GM06990 (cell line): ENCODE results near the gene FNDC10.

Experiments
- DNase-seq: peaks from one replicate; pipeline ENCODE4 v3.0.0-alpha.2; 2011; ENCODE audit not compliant: insufficient read length; ENCODE audit errors: extremely low read depth
- H3K27me3 ChIP-seq: replicated peaks from 2 replicates; pipeline ENCODE4 v1.6.0; 2011; ENCODE audit warnings: low read length; ENCODE audit not compliant: control insufficient read depth, insufficient read depth
- H3K36me3 ChIP-seq: 2 replicates; pipeline ENCODE4 v1.5.1; 2011; ENCODE audit warnings: low read length; ENCODE audit not compliant: control insufficient read depth, insufficient read depth
- H3K4me3 ChIP-seq: replicated peaks from 2 replicates; pipeline ENCODE4 v1.5.1; 2011; ENCODE audit warnings: low read depth, mild to moderate bottlenecking, control low read depth, low read length
- TF ChIP-seq, protein P1 (sequence below): IDR thresholded peaks from 2 replicates; pipeline ENCODE4 v1.5.1; 2011; ENCODE audit warnings: low read length, control low read depth, mild to moderate bottlenecking, inconsistent platforms; ENCODE audit not compliant: insufficient read depth, poor library complexity, severe bottlenecking

The FNDC10 gene

DNA sequence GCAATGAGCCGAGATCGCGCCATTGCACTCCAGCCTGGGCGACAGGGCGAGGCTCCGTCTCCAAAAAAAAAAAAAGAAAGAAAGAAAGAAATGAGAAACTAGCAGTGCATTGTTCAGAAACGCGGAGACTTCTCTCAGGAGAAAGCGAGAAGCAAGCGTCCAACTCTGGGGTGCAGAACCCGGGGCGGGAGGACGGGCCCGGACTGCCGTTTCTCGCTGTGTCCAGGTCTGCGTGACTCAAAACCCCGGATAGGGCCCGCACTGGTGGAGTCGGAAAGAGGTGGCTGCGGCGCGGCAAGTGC, 15.0 kb upstream of the FNDC10 start:
- TF ChIP-seq, protein P1, sequence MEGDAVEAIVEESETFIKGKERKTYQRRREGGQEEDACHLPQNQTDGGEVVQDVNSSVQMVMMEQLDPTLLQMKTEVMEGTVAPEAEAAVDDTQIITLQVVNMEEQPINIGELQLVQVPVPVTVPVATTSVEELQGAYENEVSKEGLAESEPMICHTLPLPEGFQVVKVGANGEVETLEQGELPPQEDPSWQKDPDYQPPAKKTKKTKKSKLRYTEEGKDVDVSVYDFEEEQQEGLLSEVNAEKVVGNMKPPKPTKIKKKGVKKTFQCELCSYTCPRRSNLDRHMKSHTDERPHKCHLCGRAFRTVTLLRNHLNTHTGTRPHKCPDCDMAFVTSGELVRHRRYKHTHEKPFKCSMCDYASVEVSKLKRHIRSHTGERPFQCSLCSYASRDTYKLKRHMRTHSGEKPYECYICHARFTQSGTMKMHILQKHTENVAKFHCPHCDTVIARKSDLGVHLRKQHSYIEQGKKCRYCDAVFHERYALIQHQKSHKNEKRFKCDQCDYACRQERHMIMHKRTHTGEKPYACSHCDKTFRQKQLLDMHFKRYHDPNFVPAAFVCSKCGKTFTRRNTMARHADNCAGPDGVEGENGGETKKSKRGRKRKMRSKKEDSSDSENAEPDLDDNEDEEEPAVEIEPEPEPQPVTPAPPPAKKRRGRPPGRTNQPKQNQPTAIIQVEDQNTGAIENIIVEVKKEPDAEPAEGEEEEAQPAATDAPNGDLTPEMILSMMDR: no peak
- Histone ChIP-seq H3K36me3 (0 out of 2 replicates have a peak, but pooled peaks cover 2% of the 10 kb centered on the region), H3K27me3 (no peaks in the 10 kb centered on the region), H3K4me3 (peak overlapping the region; percentile 98)
- DNase-seq: no peak

DNA sequence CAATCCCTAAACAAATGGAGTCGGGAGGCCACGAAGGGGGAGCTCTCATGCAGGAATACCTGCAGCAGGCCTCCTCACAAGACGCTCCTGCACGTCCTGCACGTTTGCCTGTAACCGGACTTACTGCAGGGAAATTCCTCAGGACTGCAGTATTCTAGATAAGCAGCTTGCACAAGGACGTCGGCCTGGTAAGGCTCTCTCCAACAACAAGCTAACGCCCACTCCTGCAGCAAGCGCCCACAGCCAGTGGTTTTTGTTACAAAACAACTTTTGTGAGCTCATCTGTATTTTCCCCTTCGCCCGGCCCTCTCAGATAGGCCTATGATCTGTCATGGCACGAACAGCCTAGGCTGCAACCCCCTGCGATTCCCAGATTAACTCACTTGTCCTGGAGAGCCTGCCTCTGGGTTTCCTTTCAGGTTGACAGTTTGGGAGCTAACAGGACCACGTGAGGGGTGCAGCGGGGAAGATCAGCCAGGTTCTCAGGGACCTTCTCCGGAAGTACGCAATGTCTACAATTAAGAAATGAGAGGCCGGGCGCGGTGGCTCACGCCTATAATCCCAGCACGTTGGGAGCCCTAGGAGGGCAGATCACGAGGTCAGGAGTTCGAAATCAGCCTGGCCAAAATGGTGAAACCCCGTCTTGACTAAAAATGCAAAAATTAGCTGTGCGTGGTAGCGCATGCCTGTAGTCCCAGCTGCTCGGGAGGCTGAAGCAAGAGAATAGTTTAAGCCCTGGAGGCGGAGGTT, 14.4 kb upstream of the FNDC10 start:
- peak; percentile 44 for DNase-seq
- Histone ChIP-seq H3K36me3 (0 out of 2 replicates have a peak, but pooled peaks cover 2% of the 10 kb centered on the region), H3K27me3 (no peaks in the 10 kb centered on the region), H3K4me3 (peak overlapping the region; percentile 98)
- TF ChIP-seq, protein P1: no peak

DNA sequence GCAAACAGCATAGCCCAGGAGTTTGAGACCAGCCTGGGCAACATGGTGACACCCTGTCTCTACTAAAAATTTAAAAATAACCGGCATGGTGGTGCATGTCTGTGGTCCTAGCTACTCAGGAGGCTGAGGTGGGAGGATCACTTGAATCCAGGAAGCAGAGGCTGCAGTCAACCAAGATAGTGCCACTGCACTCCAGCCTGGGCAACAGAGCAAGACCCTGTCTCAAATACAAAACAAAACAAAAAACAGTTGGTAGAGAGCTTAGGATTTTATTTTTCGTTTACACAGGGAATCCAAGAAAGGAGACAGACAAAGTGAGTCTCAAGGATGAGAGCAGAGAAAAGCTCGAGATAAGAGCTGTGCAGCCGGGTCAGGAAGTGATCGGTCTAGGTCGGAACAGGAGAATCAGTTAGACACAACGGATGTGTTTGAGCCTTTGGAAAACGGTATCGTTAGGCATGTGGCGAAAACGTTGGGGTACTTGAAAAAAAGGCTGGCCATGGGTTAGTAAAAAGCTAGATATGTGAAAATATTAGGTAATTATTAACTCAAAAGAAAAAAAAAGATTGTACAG, 13.7 kb upstream of the FNDC10 start:
- peak overlapping the region; percentile 98; the same call in 1 of the 2 replicates for H3K4me3 ChIP-seq
- TF ChIP-seq, protein P1: no peak
- H3K36me3 ChIP-seq: 0 out of 2 replicates have a peak, but pooled peaks cover 2% of the 10 kb centered on the region
- DNase-seq: no peak
- no peaks in the 10 kb centered on the region for H3K27me3 ChIP-seq

DNA sequence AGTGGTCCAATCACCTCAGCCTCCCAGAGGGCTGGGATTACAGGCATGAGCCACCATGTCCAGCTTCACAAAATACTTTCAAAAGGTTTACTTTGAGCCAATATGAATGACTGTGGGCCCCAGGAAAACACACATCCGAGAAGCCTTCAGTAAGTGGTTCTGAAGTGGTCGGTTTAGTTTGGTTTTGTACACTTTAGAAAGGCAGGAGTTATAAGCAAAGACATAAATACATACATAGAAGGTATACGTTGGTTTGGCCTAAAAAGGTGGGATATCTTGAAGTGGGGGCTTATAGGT, 12.1 kb upstream of the FNDC10 start:
- DNase-seq: no peak
- TF ChIP-seq, protein P1: no peak
- Histone ChIP-seq H3K36me3 (no peaks in the 10 kb centered on the region), H3K4me3 (no peak overlapping the region), H3K27me3 (no peaks in the 10 kb centered on the region)

DNA sequence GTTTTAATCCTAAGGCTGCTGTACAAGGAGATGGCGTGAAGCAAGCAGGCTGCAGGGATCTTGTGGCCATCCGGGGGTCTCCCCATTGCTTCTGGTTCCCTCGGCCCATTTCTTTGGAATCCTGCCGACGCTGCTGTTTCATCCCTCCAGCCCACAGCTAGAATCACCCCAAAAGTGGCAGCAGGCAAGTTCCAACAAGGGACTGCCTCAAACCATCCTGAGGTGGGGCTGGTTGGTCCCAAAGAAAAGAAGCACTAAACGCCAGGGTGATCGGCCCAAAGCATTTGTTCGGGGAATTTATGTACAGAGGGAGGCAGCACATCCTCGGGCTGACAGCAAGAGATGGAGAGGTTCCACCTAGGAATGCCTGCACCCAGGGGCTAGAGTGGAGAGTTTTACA, 10.9 kb upstream of the FNDC10 start:
- H3K27me3 ChIP-seq: no peaks in the 10 kb centered on the region
- TF ChIP-seq, protein P1: no peak
- DNase-seq: no peak
- no peaks in the 10 kb centered on the region for H3K36me3 ChIP-seq
- no peak overlapping the region for H3K4me3 ChIP-seq
